ENCODE measurements around the gene NYNRIN.

DNA sequence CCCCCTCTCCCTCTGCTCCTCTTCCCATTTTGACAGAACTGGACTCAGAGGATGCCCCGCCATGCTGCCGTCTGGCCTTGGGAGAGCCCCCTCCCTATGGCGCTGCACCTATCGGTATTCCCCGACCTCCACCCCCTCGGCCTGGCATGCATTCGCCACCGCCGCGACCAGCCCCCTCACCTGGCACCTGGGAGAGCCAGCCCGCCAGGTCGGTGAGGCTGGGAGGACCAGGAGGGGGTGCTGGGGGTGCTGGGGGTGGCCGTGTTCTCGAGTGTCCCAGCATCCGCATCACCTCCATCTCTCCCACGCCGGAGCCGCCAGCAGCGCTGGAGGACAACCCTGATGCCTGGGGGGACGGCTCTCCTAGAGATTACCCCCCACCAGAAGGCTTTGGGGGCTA is 29.3 kb upstream of the NYNRIN start:
- TF ChIP-seq, protein P1, sequence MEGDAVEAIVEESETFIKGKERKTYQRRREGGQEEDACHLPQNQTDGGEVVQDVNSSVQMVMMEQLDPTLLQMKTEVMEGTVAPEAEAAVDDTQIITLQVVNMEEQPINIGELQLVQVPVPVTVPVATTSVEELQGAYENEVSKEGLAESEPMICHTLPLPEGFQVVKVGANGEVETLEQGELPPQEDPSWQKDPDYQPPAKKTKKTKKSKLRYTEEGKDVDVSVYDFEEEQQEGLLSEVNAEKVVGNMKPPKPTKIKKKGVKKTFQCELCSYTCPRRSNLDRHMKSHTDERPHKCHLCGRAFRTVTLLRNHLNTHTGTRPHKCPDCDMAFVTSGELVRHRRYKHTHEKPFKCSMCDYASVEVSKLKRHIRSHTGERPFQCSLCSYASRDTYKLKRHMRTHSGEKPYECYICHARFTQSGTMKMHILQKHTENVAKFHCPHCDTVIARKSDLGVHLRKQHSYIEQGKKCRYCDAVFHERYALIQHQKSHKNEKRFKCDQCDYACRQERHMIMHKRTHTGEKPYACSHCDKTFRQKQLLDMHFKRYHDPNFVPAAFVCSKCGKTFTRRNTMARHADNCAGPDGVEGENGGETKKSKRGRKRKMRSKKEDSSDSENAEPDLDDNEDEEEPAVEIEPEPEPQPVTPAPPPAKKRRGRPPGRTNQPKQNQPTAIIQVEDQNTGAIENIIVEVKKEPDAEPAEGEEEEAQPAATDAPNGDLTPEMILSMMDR (conservative IDR thresholded peaks at IDR 0.05; ENCODE audit: low read length), result no peak
- no peak for TF ChIP-seq EZH2phosphoT487 (IDR thresholded peaks at IDR 0.05; ENCODE audit: borderline replicate concordance)

Measured in Loucy (cell line).